HCT116 (cell line): ENCODE data around the gene INTS1. TPM values are rescaled to one million over a fixed set of nuclear protein-coding genes. Genes with fewer than 3 reads are reported as not detected.
A peak's percentile ranks its signal among the peaks of the same experiment; 100 is the strongest.

ENCODE experiments used
- ATAC-seq: fragments of 200-7000 bp; cut with Tn5 transposase; 2 replicates; pipeline ENCODE4 v1.9.1; 2020; ENCODE audit warnings: mild to moderate bottlenecking, moderate library complexity
- BruUV-seq: library from RNA; stranded (reverse); fragments of 400-500 nt; replicated peaks from 2 replicates; lab custom pipeline; 2021; lab: Mats Ljungman, UMichigan
- CTCF ChIA-PET: fragments of 300-600 bp; sonication (Branson Sonifier 250); formaldehyde crosslinking; loops from one replicate; lab custom pipeline; 2021; ENCODE audit warnings: antibody characterized with exemption; lab: Charles Lee
- POLR2A ChIA-PET: fragments of 300-600, 350-600 bp; sonication (Branson Sonifier 250); formaldehyde crosslinking; loops from one replicate; lab custom pipeline; 2021; ENCODE audit warnings: antibody characterized with exemption; lab: Charles Lee
- RAD21 ChIA-PET, 2 experiments: fragments of 300-600 bp; sonication (Branson Sonifier 250); formaldehyde crosslinking; loops; one replicate each; lab custom pipeline; 2023; ENCODE audit warnings: low total read pairs in 2 of 2; ENCODE audit not compliant: uncharacterized antibody in 2 of 2, unreplicated experiment in 2 of 2, low non-redundant PET in 1 of 2; lab: Charles Lee
- DNase-seq: peaks from one replicate; pipeline ENCODE4 v3.0.0-alpha.2; 2010; ENCODE audit warnings: low read depth, low spot score
- H2AFZ ChIP-seq: fragments of 200-600 bp; shearing (Covaris generic), sonication (generic); 2 replicates; pipeline ENCODE4 v1.6.1; 2017; ENCODE audit warnings: low read depth, mixed run types, mixed read lengths, antibody characterized with exemption, low read length; ENCODE audit not compliant: poor library complexity, severe bottlenecking
- H3K27ac ChIP-seq: 2 replicates; pipeline ENCODE4 v1.5.1; 2012; ENCODE audit warnings: low read depth, low read length
- H3K27me3 ChIP-seq: fragments of 200-600 bp; sonication (generic); 2 replicates; pipeline ENCODE4 v1.6.1; 2016; ENCODE audit warnings: mixed run types, low read length, mixed read lengths; ENCODE audit not compliant: insufficient read depth
- H3K36me3 ChIP-seq, 2 experiments: fragments of 200-500 bp in 1 of 2; fragments of 200-600 bp in 1 of 2; sonication (Bioruptor generic) in 1 of 2; sonication (generic) in 1 of 2; 2 replicates each; pipeline versions ENCODE4 v1.5.1 to v1.6.1; 2014 to 2016; ENCODE audit warnings: low read length in 2 of 2, inconsistent platforms in 1 of 2, mixed read lengths in 1 of 2, mixed run types in 1 of 2; ENCODE audit not compliant: insufficient read depth in 2 of 2, control insufficient read depth in 1 of 2
- H3K4me1 ChIP-seq, 2 experiments: fragments of 200-600 bp in 1 of 2; sonication (generic) in 1 of 2; 2 replicates each; pipeline versions ENCODE4 v1.5.1 to v1.6.1; 2012 to 2017; ENCODE audit warnings: low read length in 2 of 2, inconsistent platforms in 1 of 2, mild to moderate bottlenecking in 1 of 2, mixed read lengths in 1 of 2, mixed run types in 1 of 2, moderate library complexity in 1 of 2; ENCODE audit not compliant: insufficient read depth in 2 of 2, control insufficient read depth in 1 of 2
- H3K4me2 ChIP-seq: fragments of 200-600 bp; sonication (generic); 2 replicates; pipeline ENCODE4 v1.6.1; 2017; ENCODE audit warnings: mixed run types, low read length, mixed read lengths
- H3K4me3 ChIP-seq, 2 experiments: fragments of 200-600 bp in 1 of 2; sonication (generic) in 1 of 2; replicated peaks in 1 of 2; 2 replicates each; pipeline ENCODE4 v1.5.1; 2011 to 2016; ENCODE audit warnings: low read length in 2 of 2, control low read depth in 1 of 2, low read depth in 1 of 2, mild to moderate bottlenecking in 1 of 2, mixed read lengths in 1 of 2, mixed run types in 1 of 2
- H3K79me2 ChIP-seq: fragments of 200-600 bp; sonication (generic); 2 replicates; pipeline ENCODE4 v1.6.1; 2017; ENCODE audit warnings: mild to moderate bottlenecking, mixed run types, low read length, moderate library complexity, mixed read lengths; ENCODE audit not compliant: insufficient read depth
- H3K9ac ChIP-seq: fragments of 200-600 bp; sonication (generic); 2 replicates; pipeline ENCODE4 v1.6.1; 2016; ENCODE audit warnings: low read length, mixed read lengths
- H3K9me2 ChIP-seq: fragments of 200-600 bp; sonication (generic), shearing (Covaris generic); 2 replicates; pipeline ENCODE4 v1.6.1; 2017; ENCODE audit warnings: mixed run types, mild to moderate bottlenecking, moderate library complexity; ENCODE audit not compliant: insufficient read depth
- H3K9me3 ChIP-seq, 2 experiments: fragments of 200-500 bp in 1 of 2; fragments of 200-600 bp in 1 of 2; sonication (Bioruptor generic) in 1 of 2; sonication (generic) in 1 of 2; 2 replicates each; pipeline ENCODE4 v1.6.1; 2014 to 2017; ENCODE audit warnings: low read length in 2 of 2, mixed read lengths in 2 of 2, inconsistent platforms in 1 of 2, low read depth in 1 of 2, mild to moderate bottlenecking in 1 of 2, mixed run types in 1 of 2, moderate library complexity in 1 of 2; ENCODE audit not compliant: control insufficient read depth in 1 of 2, insufficient read depth in 1 of 2
- H4K20me1 ChIP-seq: fragments of 200-600 bp; sonication (generic), shearing (Covaris generic); 2 replicates; pipeline ENCODE4 v1.6.1; 2017; ENCODE audit warnings: mixed run types, mild to moderate bottlenecking, moderate library complexity; ENCODE audit not compliant: insufficient read depth
- CEBPB ChIP-seq: IDR thresholded peaks from 2 replicates; pipeline ENCODE4 v1.6.1; 2012; ENCODE audit warnings: low read depth
- EZH2 ChIP-seq: fragments of 200-600 bp; sonication (generic); IDR thresholded peaks from 2 replicates; pipeline ENCODE4 v1.6.1; 2017; ENCODE audit warnings: antibody characterized with exemption, mixed run types
- EZH2phosphoT487 ChIP-seq: fragments of 200-600 bp; IDR thresholded peaks from 2 replicates; pipeline ENCODE4 v1.6.1; 2018; ENCODE audit warnings: antibody characterized with exemption, borderline replicate concordance
- FOSL1 ChIP-seq: IDR thresholded peaks from 2 replicates; pipeline ENCODE4 v1.6.1; 2012; ENCODE audit warnings: low read depth
- RAD21 ChIP-seq: IDR thresholded peaks from 2 replicates; pipeline ENCODE4 v1.6.1; 2012; ENCODE audit warnings: low read depth, mild to moderate bottlenecking
- SRF ChIP-seq: IDR thresholded peaks from 2 replicates; pipeline ENCODE4 v1.6.1; 2012; ENCODE audit warnings: low read depth
- TCF7L2 ChIP-seq: IDR thresholded peaks from 2 replicates; pipeline ENCODE4 v1.7.0; 2011; ENCODE audit warnings: borderline replicate concordance, inconsistent platforms; ENCODE audit not compliant: insufficient read depth, insufficient read length; ENCODE audit errors: extremely low read depth
- ZNF274 ChIP-seq: fragments of 200-500 bp; sonication (Bioruptor generic); IDR thresholded peaks from 2 replicates; pipeline ENCODE4 v1.6.1; 2014; ENCODE audit warnings: mild to moderate bottlenecking, low read depth, low read length, inconsistent platforms
- intact Hi-C: fragments of 100-400 bp; cut with micrococcal nuclease; formaldehyde crosslinking; loops from 2 replicates; pipeline ENCODE4 v1.10.0; 2022
- total RNA-seq: library from RNA; stranded (reverse); gene quantifications from one replicate; pipeline ENCODE4 v1.2.1, GENCODE V29; 2021; ENCODE audit not compliant: unreplicated experiment
- TF ChIP-seq, protein P1 (sequence below): IDR thresholded peaks from 2 replicates; pipeline ENCODE4 v1.6.1; 2012
- TF ChIP-seq, protein P2 (sequence below), 3 experiments: fragments of 200-600 bp in 1 of 3; sonication (generic) in 1 of 3; IDR thresholded peaks in 2 of 3; conservative IDR thresholded peaks in 1 of 3; 2 replicates each; pipeline ENCODE4 v1.5.1; 2012 to 2017; ENCODE audit warnings: low read depth in 2 of 3, low read length in 2 of 3, antibody characterized with exemption in 1 of 3, borderline replicate concordance in 1 of 3, control low read depth in 1 of 3, mild to moderate bottlenecking in 1 of 3, mixed read lengths in 1 of 3, mixed run types in 1 of 3, moderate library complexity in 1 of 3; ENCODE audit not compliant: insufficient read depth in 1 of 3

Gene INTS1
- total RNA-seq, 1 experiment from 2014 or later: 167 TPM

DNA sequence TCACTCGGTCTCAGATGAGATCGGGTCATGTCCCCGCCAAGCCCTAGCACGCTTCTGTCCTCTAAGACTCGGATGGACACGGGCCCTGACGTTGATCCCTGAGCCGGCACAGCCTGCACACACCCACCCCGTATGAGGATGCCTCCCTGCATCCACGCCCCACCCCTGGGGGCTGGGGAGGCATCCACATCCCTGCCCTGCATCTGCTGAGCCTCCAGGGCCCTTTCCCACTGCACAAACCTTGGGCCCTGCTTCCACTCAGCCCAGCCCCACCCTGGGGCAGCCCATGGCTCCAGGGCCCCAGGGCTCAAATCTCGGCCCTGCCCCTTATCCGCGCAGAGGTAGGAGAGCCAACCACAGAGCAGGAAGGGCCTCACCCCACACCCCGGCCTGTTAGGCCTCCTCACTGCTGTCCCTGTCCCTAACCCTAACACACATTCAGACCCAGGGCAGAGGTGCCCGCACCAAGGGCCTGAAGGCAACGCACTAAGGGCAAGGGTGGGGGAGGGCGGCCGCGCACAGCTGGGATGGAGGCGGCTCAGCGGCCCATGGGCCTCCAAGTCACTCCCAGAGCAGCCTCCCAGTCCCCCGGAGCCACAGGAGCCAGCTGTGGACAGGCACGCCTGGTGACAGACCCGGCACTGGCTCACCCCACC, 35.4 kb downstream of the INTS1 start:
- intact Hi-C loops: no loop called here
- no TSS peak for BruUV-seq
- ATAC-seq (peak; percentile 2; the same call in 1 of the 2 replicates), DNase-seq (no peak)
- POLR2A ChIA-PET: no interaction called here
- Histone ChIP-seq H3K4me3 (no peak overlapping the region), H3K9ac (no peak overlapping the region), H3K4me2 (no peak overlapping the region), H3K9me3 (no peaks in the 10 kb centered on the region), H3K27ac (no peak overlapping the region), H4K20me1 (no peaks in the 10 kb centered on the region), H3K27me3 (no peaks in the 10 kb centered on the region), H2AFZ (no peak overlapping the region), H3K79me2 (no peaks in the 10 kb centered on the region), H3K36me3 (peaks cover 2 to 5% of the 10 kb centered on the region in 2 experiments), H3K4me1 (peaks cover 18 to 21% of the 10 kb centered on the region in 2 experiments), H3K9me2 (no peaks in the 10 kb centered on the region)
- TF ChIP-seq, protein P1, sequence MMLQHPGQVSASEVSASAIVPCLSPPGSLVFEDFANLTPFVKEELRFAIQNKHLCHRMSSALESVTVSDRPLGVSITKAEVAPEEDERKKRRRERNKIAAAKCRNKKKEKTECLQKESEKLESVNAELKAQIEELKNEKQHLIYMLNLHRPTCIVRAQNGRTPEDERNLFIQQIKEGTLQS: no peak
- TF ChIP-seq SRF (no peak), TCF7L2 (no peak)
- RAD21 ChIA-PET: no interaction called here
- CTCF ChIA-PET: no interaction called here

DNA sequence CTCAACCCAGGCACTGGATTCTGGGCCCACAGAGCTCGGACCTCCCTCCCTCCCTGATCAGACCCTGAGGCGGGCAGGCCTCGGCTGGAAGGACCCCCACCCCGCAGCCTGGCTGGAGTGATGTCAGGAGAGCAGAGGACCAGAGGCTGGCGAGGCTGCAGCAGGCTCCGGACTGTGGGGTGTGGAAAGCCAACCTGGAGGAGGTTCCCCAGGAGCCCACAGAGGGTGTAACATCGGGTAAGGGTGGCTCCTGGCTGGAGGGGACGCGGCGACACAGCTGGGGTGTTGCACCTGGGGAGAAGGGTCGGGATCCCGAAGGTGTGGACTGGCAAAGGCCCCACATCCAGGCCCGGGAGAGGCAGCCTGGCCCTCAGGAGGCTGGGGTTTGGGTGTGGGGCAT, 36.0 kb downstream of the INTS1 start:
- Histone ChIP-seq H3K9me2 (no peaks in the 10 kb centered on the region), H3K4me2 (no peak overlapping the region), H3K4me3 (no peak overlapping the region), H3K4me1 (peaks cover 24 to 25% of the 10 kb centered on the region in 2 experiments), H3K9me3 (no peaks in the 10 kb centered on the region), H3K9ac (no peak overlapping the region), H3K79me2 (no peaks in the 10 kb centered on the region), H4K20me1 (no peaks in the 10 kb centered on the region), H3K27ac (no peak overlapping the region; the same call in 1 of the 2 replicates), H2AFZ (no peak overlapping the region), H3K36me3 (no peaks in the 10 kb centered on the region; a peak in 3 of 4 replicates), H3K27me3 (no peaks in the 10 kb centered on the region)
- BruUV-seq: no TSS peak
- TF ChIP-seq FOSL1 (no peak), RAD21 (no peak), EZH2 (no peak), EZH2phosphoT487 (no peak), ZNF274 (no peak), CEBPB (no peak)
- TF ChIP-seq, protein P2, sequence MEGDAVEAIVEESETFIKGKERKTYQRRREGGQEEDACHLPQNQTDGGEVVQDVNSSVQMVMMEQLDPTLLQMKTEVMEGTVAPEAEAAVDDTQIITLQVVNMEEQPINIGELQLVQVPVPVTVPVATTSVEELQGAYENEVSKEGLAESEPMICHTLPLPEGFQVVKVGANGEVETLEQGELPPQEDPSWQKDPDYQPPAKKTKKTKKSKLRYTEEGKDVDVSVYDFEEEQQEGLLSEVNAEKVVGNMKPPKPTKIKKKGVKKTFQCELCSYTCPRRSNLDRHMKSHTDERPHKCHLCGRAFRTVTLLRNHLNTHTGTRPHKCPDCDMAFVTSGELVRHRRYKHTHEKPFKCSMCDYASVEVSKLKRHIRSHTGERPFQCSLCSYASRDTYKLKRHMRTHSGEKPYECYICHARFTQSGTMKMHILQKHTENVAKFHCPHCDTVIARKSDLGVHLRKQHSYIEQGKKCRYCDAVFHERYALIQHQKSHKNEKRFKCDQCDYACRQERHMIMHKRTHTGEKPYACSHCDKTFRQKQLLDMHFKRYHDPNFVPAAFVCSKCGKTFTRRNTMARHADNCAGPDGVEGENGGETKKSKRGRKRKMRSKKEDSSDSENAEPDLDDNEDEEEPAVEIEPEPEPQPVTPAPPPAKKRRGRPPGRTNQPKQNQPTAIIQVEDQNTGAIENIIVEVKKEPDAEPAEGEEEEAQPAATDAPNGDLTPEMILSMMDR (IDR thresholded peaks at IDR 0.05 in 2 of 3, conservative IDR thresholded peaks at IDR 0.05 in 1 of 3; ENCODE audit: borderline replicate concordance in 1 of 3, insufficient read depth in 1 of 3, low read depth in 2 of 3, low read length in 2 of 3): no peak
- intact Hi-C loops: no loop called here
- ChIA-PET RAD21 (no interaction called here), CTCF (no interaction called here), POLR2A (no interaction called here)
- DNase-seq: no peak
- ATAC-seq: no peak
